ENCODE measurements around the gene XIRP2.

DNA sequence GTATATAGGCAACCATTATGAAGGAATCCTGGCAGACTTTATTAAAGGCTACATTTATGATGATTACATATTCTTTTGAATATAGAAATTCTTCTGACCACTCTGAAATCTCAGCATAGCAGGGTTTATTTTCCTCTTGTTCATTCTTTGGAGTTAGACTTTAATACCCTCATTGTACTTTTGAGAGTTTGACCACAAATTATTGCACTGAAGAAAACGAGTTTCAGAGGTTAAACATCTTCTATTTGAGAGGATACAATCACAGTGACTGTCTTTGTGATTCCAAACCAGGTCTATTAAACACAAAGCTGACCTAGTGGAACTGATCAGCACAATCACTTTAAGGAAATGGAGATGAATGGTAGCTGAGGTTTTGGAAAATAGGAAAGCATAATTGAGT lies 71.3 kb downstream of the XIRP2 start:
- TF ChIP-seq POLR2A (IDR thresholded peaks at IDR 0.05), result no peak
- TF ChIP-seq, protein P1, sequence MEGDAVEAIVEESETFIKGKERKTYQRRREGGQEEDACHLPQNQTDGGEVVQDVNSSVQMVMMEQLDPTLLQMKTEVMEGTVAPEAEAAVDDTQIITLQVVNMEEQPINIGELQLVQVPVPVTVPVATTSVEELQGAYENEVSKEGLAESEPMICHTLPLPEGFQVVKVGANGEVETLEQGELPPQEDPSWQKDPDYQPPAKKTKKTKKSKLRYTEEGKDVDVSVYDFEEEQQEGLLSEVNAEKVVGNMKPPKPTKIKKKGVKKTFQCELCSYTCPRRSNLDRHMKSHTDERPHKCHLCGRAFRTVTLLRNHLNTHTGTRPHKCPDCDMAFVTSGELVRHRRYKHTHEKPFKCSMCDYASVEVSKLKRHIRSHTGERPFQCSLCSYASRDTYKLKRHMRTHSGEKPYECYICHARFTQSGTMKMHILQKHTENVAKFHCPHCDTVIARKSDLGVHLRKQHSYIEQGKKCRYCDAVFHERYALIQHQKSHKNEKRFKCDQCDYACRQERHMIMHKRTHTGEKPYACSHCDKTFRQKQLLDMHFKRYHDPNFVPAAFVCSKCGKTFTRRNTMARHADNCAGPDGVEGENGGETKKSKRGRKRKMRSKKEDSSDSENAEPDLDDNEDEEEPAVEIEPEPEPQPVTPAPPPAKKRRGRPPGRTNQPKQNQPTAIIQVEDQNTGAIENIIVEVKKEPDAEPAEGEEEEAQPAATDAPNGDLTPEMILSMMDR (IDR thresholded peaks at IDR 0.05), result no peak
